Endothelial cell of umbilical vein (primary cell): ENCODE data around the gene TCF21. TPM values are rescaled to one million over a fixed set of nuclear protein-coding genes. Genes with fewer than 3 reads are reported as not detected.
A peak's percentile ranks its signal among the peaks of the same experiment; 100 is the strongest.

Source experiments
- BruUV-seq: library from RNA; stranded (reverse); fragments of 400-500 nt; replicated peaks from 2 replicates; lab custom pipeline; 2021; lab: Mats Ljungman, UMichigan
- CTCF ChIA-PET: fragments of 300-600, 350-600 bp; sonication (Branson Sonifier 250); formaldehyde crosslinking; loops from one replicate; lab custom pipeline; 2021; ENCODE audit warnings: antibody characterized with exemption, inconsistent platforms; lab: Charles Lee
- POLR2A ChIA-PET: fragments of 300-600, 350-600 bp; sonication (Branson Sonifier 250); formaldehyde crosslinking; loops from one replicate; lab custom pipeline; 2021; ENCODE audit warnings: antibody characterized with exemption, inconsistent platforms; lab: Charles Lee
- DNase-seq: peaks from one replicate; pipeline ENCODE4 v3.0.0-alpha.2; 2011; ENCODE audit warnings: low read depth, low spot score
- FAIRE-seq: peaks from 2 replicates; lab custom pipeline; 2011; peaks lifted over from hg19 to GRCh38; lab: Jason Lieb, UNC
- H2AFZ ChIP-seq: 2 replicates; pipeline ENCODE4 v1.6.0; 2012; ENCODE audit warnings: low read depth, low read length, control low read depth, inconsistent platforms
- H3K27ac ChIP-seq: 2 replicates; pipeline ENCODE4 v1.5.1; 2011; ENCODE audit warnings: low read depth, mild to moderate bottlenecking, control low read depth, low read length, moderate library complexity; ENCODE audit not compliant: insufficient read depth
- H3K27me3 ChIP-seq, 2 experiments: 2 replicates each; pipeline versions ENCODE4 v1.6.0 to v1.6.1; 2011; ENCODE audit warnings: low read length in 2 of 2, mixed read lengths in 1 of 2; ENCODE audit not compliant: control insufficient read depth in 2 of 2, insufficient read depth in 2 of 2
- H3K36me3 ChIP-seq, 2 experiments: 2 replicates in 1 of 2; 3 replicates in 1 of 2; pipeline ENCODE4 v1.5.1; 2011; ENCODE audit warnings: low read length in 2 of 2, mild to moderate bottlenecking in 1 of 2, moderate library complexity in 1 of 2; ENCODE audit not compliant: control insufficient read depth in 2 of 2, insufficient read depth in 2 of 2; ENCODE audit errors: extremely low read depth in 1 of 2
- H3K4me1 ChIP-seq: 3 replicates; pipeline ENCODE4 v1.5.1; 2011; ENCODE audit warnings: mild to moderate bottlenecking, low read length; ENCODE audit not compliant: control insufficient read depth, insufficient read depth; ENCODE audit errors: extremely low read depth
- H3K4me2 ChIP-seq: 2 replicates; pipeline ENCODE4 v1.6.1; 2011; ENCODE audit warnings: low read length, control low read depth, mixed read lengths; ENCODE audit not compliant: insufficient read depth
- H3K4me3 ChIP-seq, 3 experiments: fragments of 200-600 bp in 1 of 3; sonication (generic), shearing (Covaris generic) in 1 of 3; replicated peaks in 1 of 3; 2 replicates each; pipeline ENCODE4 v1.5.1; 2011 to 2016; ENCODE audit warnings: control low read depth in 3 of 3, low read length in 3 of 3, mild to moderate bottlenecking in 2 of 3, inconsistent platforms in 1 of 3, low read depth in 1 of 3, moderate library complexity in 1 of 3; ENCODE audit not compliant: insufficient read depth in 1 of 3
- H3K79me2 ChIP-seq: 2 replicates; pipeline ENCODE4 v1.6.0; 2012; ENCODE audit warnings: low read length, inconsistent platforms; ENCODE audit not compliant: control insufficient read depth, insufficient read depth
- H3K9ac ChIP-seq: replicated peaks from 2 replicates; pipeline ENCODE3; 2011; ENCODE audit warnings: low read length, control low read depth; ENCODE audit not compliant: insufficient read depth; ENCODE audit errors: extremely low read depth
- H3K9me1 ChIP-seq: replicated peaks from 3 replicates; pipeline ENCODE4 v1.6.0; 2011; ENCODE audit warnings: mild to moderate bottlenecking, low read length; ENCODE audit not compliant: control insufficient read depth, insufficient read depth; ENCODE audit errors: extremely low read depth
- H3K9me3 ChIP-seq: replicated peaks from 2 replicates; pipeline ENCODE4 v1.5.1; 2012; ENCODE audit warnings: low read length, inconsistent platforms; ENCODE audit not compliant: control insufficient read depth, insufficient read depth
- H4K20me1 ChIP-seq: replicated peaks from 2 replicates; pipeline ENCODE3; 2011; ENCODE audit warnings: mild to moderate bottlenecking, low read length; ENCODE audit not compliant: control insufficient read depth, insufficient read depth; ENCODE audit errors: extremely low read depth
- EZH2 ChIP-seq: IDR thresholded peaks from 2 replicates; pipeline ENCODE4 v1.6.1; 2012; ENCODE audit warnings: borderline replicate concordance, low read depth, mild to moderate bottlenecking, moderate library complexity, low read length, inconsistent platforms; ENCODE audit not compliant: severe bottlenecking
- GATA2 ChIP-seq: IDR thresholded peaks from 2 replicates; pipeline ENCODE4 v1.7.0; 2011; ENCODE audit warnings: low read depth, mild to moderate bottlenecking, moderate library complexity, mixed read lengths, low read length; ENCODE audit not compliant: insufficient read length, insufficient read depth
- MYC ChIP-seq: IDR thresholded peaks from one replicate; pipeline ENCODE4 v1.6.1; 2011; ENCODE audit warnings: mild to moderate bottlenecking, low read depth, low read length
- POLR2A ChIP-seq: IDR thresholded peaks from 2 replicates; pipeline ENCODE4 v1.6.1; 2012; ENCODE audit warnings: low read depth, mild to moderate bottlenecking, control low read depth, low read length
- dilution Hi-C: fragments of 300-500 bp; cut with MboI; formaldehyde crosslinking; loops from one replicate; pipeline ENCODE4 v1.15.0; 2019; ENCODE audit warnings: low sequenced_read_pairs; ENCODE audit not compliant: extremely low pct_ligation_motif_present
- intact Hi-C: fragments of 100-400 bp; cut with micrococcal nuclease; formaldehyde crosslinking; loops from one replicate; pipeline ENCODE4 v1.10.0; 2022
- polyA plus RNA-seq, 4 experiments: library from polyadenylated mRNA; depleted of rRNA in 3 of 4; stranded (reverse) in 3 of 4; unstranded in 1 of 4; fragments of >200 nt; gene quantifications; 2 replicates each; pipeline versions ENCODE4 v1.2.1 to v1.2.3, GENCODE V29; 2011 to 2012; ENCODE audit warnings: missing spikeins in 1 of 4
- total RNA-seq: library from RNA; stranded (reverse); gene quantifications from 2 replicates; pipeline ENCODE4 v1.2.3, GENCODE V29; 2021

Gene TCF21
- total and polyA plus RNA-seq, 2 donors (not counting 3 experiments of a cell fraction or from before 2014, with no cell fraction given): not detected

DNA sequence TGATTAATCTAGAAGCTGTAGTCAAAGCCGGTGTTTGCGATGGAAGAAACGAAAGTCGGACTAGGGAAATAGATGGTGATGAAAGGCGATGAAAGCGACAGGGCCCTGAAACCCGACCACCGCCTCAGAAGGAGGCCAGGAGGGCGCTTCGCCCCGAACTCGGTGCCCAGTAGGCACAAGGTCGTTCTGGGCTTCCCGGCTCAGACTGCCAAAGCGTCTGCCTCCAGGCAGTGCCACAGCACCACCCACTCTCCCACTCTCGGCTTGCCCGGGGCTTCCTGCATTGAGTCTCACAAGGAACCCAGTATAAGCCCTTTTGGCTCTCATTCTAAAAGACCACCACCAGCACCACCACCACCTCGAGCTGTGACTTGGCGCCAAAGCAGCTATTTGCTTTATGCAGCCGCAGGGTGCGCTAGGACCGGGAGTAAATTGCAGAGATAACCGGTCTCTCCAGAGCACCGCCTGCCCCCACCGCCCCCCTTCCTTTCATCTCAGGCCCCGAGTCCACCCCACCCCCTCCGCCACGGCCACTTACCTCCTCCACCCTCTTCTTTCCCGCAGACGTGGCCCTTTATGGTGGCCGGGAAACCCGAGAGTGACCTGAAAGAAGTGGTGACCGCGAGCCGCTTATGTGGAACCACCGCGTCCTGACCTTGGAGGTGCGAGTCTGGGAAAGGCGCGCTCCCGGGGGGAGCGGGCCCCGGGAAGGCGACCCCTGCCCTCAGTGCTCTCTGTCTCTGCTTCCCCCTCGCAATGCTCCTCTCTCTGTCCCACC is 2.4 kb downstream of the TCF21 start:
- H3K79me2 ChIP-seq: no peaks in the 10 kb centered on the region
- H3K9me1 ChIP-seq: no peaks in the 10 kb centered on the region
- H3K4me2 ChIP-seq: peak overlapping the region; percentile 34
- no peaks in the 10 kb centered on the region for H3K9me3 ChIP-seq
- POLR2A ChIA-PET: no interaction called here
- H3K36me3 ChIP-seq: no peaks in the 10 kb centered on the region
- H4K20me1 ChIP-seq: no peaks in the 10 kb centered on the region
- DNase-seq (peak; percentile 15), FAIRE-seq (no peak)
- TF ChIP-seq MYC: no peak
- TF ChIP-seq GATA2: no peak
- peak; percentile 93 for TF ChIP-seq EZH2
- no peak overlapping the region for H2AFZ ChIP-seq
- H3K4me3 ChIP-seq: no peak overlapping the region
- no TSS peak for BruUV-seq
- H3K4me1 ChIP-seq: no peaks in the 10 kb centered on the region
- dilution Hi-C loops (no loop called here), intact Hi-C loops (no loop called here)
- no peak overlapping the region for H3K9ac ChIP-seq
- H3K27me3 ChIP-seq: peaks cover 80 to 99% of the 10 kb centered on the region in 2 experiments
- no peak overlapping the region for H3K27ac ChIP-seq
- CTCF ChIA-PET: interaction anchor here (1.2 to 1.6 kb wide), 3 partner anchors 14 to 322 kb away, joined by 3 to 7 read pairs (median 3); no protein-coding TSS in a partner anchor

DNA sequence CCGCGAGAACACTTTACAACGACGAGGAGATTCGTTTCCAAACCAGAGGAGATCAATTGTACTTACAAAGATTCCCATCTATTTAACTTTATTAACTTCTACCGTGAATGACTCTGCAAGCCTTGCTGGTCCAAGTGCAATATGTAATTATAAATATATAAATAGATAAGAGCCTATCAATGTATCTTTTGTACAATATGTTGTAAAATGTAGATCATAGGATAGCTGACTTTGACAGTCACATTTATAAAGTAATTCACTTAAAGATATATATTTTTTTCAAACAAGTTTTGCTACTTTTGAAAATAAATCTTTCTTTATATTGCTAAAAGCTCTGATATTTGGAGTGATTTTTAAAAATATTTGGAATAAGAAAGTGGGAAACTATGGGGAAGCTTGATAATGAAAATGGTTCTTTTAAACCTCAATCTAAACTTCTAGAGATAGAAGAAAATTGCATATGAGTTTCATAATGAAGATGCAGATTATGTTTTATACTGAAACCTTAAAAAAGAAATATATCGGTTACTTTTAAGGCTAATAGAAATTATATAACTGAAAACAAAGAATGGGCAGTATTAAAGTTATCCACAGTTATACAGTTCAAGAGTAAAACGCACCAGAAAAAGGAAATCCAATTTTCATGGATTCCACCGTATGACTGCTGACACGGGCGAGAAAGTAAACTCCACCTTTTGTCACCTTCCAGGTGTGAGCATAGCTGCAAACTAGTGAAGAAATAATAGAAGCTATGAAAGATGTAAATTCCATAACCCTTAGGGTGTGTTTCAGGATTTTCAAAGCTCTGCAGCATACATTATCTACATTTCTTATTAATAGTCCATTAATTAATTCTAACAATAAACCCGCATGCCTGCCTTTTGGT is 3.3 kb downstream of the TCF21 start:
- Histone ChIP-seq H3K4me3 (no peak overlapping the region), H3K27me3 (peaks cover 85 to 99% of the 10 kb centered on the region in 2 experiments), H3K27ac (no peak overlapping the region), H4K20me1 (no peaks in the 10 kb centered on the region), H3K4me2 (no peak overlapping the region), H3K36me3 (no peaks in the 10 kb centered on the region), H3K4me1 (no peaks in the 10 kb centered on the region), H3K9me3 (no peaks in the 10 kb centered on the region), H3K9me1 (no peaks in the 10 kb centered on the region), H3K79me2 (no peaks in the 10 kb centered on the region), H3K9ac (no peak overlapping the region), H2AFZ (no peak overlapping the region)
- dilution Hi-C loops: no loop called here
- TF ChIP-seq MYC (no peak), POLR2A (no peak), EZH2 (peak; percentile 28), GATA2 (no peak)
- no TSS peak for BruUV-seq
- FAIRE-seq: no peak
- intact Hi-C loops: no loop called here
- ChIA-PET CTCF (interaction anchor here (1.2 to 1.6 kb wide), 2 partner anchors 54 to 323 kb away, joined by 3 to 7 read pairs; no protein-coding TSS in a partner anchor), POLR2A (no interaction called here)
- peak; percentile 17 for DNase-seq
